ENCODE measurements around the gene FARP2.

DNA sequence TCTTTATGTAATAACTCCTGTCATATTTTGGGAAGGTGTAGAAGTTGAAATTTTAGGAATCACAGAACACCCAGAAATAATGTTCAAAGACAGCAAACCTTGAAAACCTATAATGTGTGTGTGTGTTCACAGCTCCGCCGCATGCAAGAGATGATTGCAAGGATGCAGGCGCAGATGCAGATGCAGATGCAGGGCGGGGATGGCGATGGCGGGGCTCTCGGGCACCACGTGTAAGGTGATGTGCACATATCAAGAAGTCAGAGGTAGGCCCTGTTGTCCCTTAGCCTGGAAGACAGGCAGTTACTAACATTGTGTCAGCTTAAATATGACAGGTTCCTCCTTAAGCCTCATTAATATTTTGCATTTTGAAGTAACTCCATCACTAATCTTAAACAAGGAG, 6.1 kb upstream of the FARP2 start:
- TF ChIP-seq CTCF (IDR thresholded peaks at IDR 0.05; ENCODE audit: low read depth, low read length) = no peak
- no peak for TF ChIP-seq EZH2phosphoT487 (IDR thresholded peaks at IDR 0.05; ENCODE audit: low read depth)
